B cell (primary cell): ENCODE results near the gene SOAT2. TPM values are rescaled to one million over a fixed set of nuclear protein-coding genes. Genes with fewer than 3 reads are reported as not detected.

Experiments
- ATAC-seq: fragments of 200-7000 bp; cut with Tn5 transposase; one replicate; pipeline ENCODE4 v1.10.0; 2021; ENCODE audit warnings: low read depth, mild to moderate bottlenecking, moderate number of reproducible peaks, moderate library complexity
- CTCF ChIA-PET: fragments of 350-600 bp; sonication (Branson Sonifier 250); formaldehyde crosslinking; loops from one replicate; lab custom pipeline; 2021; ENCODE audit warnings: antibody characterized with exemption, inconsistent platforms; lab: Charles Lee
- POLR2A ChIA-PET: fragments of 350-600 bp; sonication (Branson Sonifier 250); formaldehyde crosslinking; loops from one replicate; lab custom pipeline; 2021; ENCODE audit warnings: antibody characterized with exemption; lab: Charles Lee
- DNase-seq: peaks from one replicate; pipeline ENCODE4 v3.0.0; 2013
- H2AFZ ChIP-seq: 2 replicates; pipeline ENCODE4 v1.6.1; 2012; ENCODE audit warnings: mild to moderate bottlenecking, low read depth, low read length; ENCODE audit not compliant: insufficient read depth, poor library complexity, severe bottlenecking
- H3K27ac ChIP-seq, 2 donors: 1 replicate in 1 of 2; 2 replicates in 1 of 2; pipeline ENCODE4 v1.5.1; 2012 to 2013; ENCODE audit warnings: low read length in 2 of 2, mild to moderate bottlenecking in 2 of 2, moderate library complexity in 1 of 2
- H3K27me3 ChIP-seq, 4 experiments: fragments of 200-600 bp in 1 of 4; sonication (generic) in 1 of 4; replicated peaks in 1 of 4; 1 replicate in 2 of 4; 2 replicates in 2 of 4; pipeline versions ENCODE4 v1.6.1 to v1.7.0; 2013 to 2016; ENCODE audit warnings: low read length in 3 of 4, mild to moderate bottlenecking in 2 of 4, mixed read lengths in 1 of 4, moderate library complexity in 1 of 4; ENCODE audit not compliant: insufficient read depth in 4 of 4, control insufficient read depth in 3 of 4; ENCODE audit errors: control extremely low read depth in 1 of 4
- H3K36me3 ChIP-seq, 2 experiments: replicated peaks in 1 of 2; 1 replicate in 1 of 2; 2 replicates in 1 of 2; pipeline versions ENCODE4 v1.6.1 to v1.7.1; 2013; ENCODE audit warnings: low read length in 1 of 2; ENCODE audit not compliant: insufficient read depth in 2 of 2, control insufficient read depth in 1 of 2; ENCODE audit errors: control extremely low read depth in 1 of 2, extremely low read depth in 1 of 2
- H3K4me1 ChIP-seq, 2 donors: fragments of 200-600 bp in 1 of 2; sonication (generic) in 1 of 2; 1 replicate in 1 of 2; 2 replicates in 1 of 2; pipeline versions ENCODE4 v1.5.1 to v1.6.1; 2013 to 2017; ENCODE audit warnings: low read length in 2 of 2; ENCODE audit not compliant: control insufficient read depth in 2 of 2, insufficient read depth in 2 of 2
- H3K4me2 ChIP-seq: replicated peaks from 2 replicates; pipeline ENCODE3; 2012; ENCODE audit warnings: mild to moderate bottlenecking, low read depth, low read length; ENCODE audit not compliant: poor library complexity, severe bottlenecking
- H3K4me3 ChIP-seq, 5 experiments: fragments of 200-600 bp in 1 of 5; sonication (generic) in 1 of 5; 1 replicate in 3 of 5; 2 replicates in 2 of 5; pipeline versions ENCODE4 v1.5.1 to v1.7.0; 2011 to 2016; ENCODE audit warnings: low read length in 4 of 5, mild to moderate bottlenecking in 4 of 5, low read depth in 2 of 5, control low read depth in 1 of 5, moderate library complexity in 1 of 5; ENCODE audit not compliant: insufficient read depth in 1 of 5; ENCODE audit errors: control extremely low read depth in 1 of 5, extremely low read depth in 1 of 5
- H3K79me2 ChIP-seq: fragments of 200-600 bp; sonication (generic); one replicate; pipeline ENCODE4 v1.6.0; 2016; ENCODE audit warnings: low read length; ENCODE audit not compliant: control insufficient read depth, insufficient read depth
- H3K9ac ChIP-seq: fragments of 200-600 bp; sonication (generic); 2 replicates; pipeline ENCODE4 v1.6.1; 2017; ENCODE audit warnings: mild to moderate bottlenecking, low read length, moderate library complexity
- H3K9me3 ChIP-seq, 3 donors: one replicate each; pipeline versions ENCODE4 v1.6.1 to v1.7.1; 2013; ENCODE audit warnings: low read length in 2 of 3; ENCODE audit not compliant: control insufficient read depth in 2 of 3, insufficient read depth in 1 of 3; ENCODE audit errors: control extremely low read depth in 1 of 3
- H4K20me1 ChIP-seq: 2 replicates; pipeline ENCODE4 v1.6.0; 2012; ENCODE audit warnings: mild to moderate bottlenecking, low read length; ENCODE audit not compliant: insufficient read depth, control insufficient read depth, poor library complexity, severe bottlenecking
- H3K27ac Mint-ChIP-seq: one replicate; pipeline ENCODE4 v1.8.0; 2021; ENCODE audit warnings: mixed read lengths
- H3K27me3 Mint-ChIP-seq: one replicate; pipeline ENCODE4 v1.8.0; 2021; ENCODE audit warnings: mixed read lengths
- H3K4me1 Mint-ChIP-seq: one replicate; pipeline ENCODE4 v1.8.0; 2021; ENCODE audit warnings: mixed read lengths
- H3K4me3 Mint-ChIP-seq: one replicate; pipeline ENCODE4 v1.8.0; 2021; ENCODE audit warnings: mixed read lengths
- H3K9me3 Mint-ChIP-seq: one replicate; pipeline ENCODE4 v1.8.0; 2022; ENCODE audit warnings: mixed read lengths; ENCODE audit not compliant: insufficient read depth
- EZH2 ChIP-seq: IDR thresholded peaks from 2 replicates; pipeline ENCODE4 v1.6.1; 2012; ENCODE audit warnings: borderline replicate concordance, low read depth, mild to moderate bottlenecking, moderate library complexity, low read length; ENCODE audit not compliant: insufficient read depth, poor library complexity, severe bottlenecking
- WGBS: methylation state at CpG from one replicate; pipeline ENCODE4 v1.1.5; 2013; ENCODE audit warnings: missing lambda C conversion rate; ENCODE audit not compliant: insufficient coverage; 5-methylcytosine and 5-hydroxymethylcytosine counted together
- intact Hi-C: fragments of 100-400 bp; cut with micrococcal nuclease; formaldehyde crosslinking; loops from one replicate; pipeline ENCODE4 v1.10.0; 2022
- polyA plus RNA-seq: library from polyadenylated mRNA; depleted of rRNA; stranded (reverse); fragments of >200 nt; gene quantifications from 2 replicates; pipeline ENCODE4 v1.2.3, GENCODE V29; 2012
- total RNA-seq, 2 donors: library from RNA; stranded (reverse); fragments of 120-200 nt in 1 of 2; gene quantifications; 1 replicate in 1 of 2; 2 replicates in 1 of 2; pipeline versions ENCODE4 v1.2.3 to v1.2.4, GENCODE V29; 2013 to 2022
- TF ChIP-seq, protein P1 (sequence below): fragments of 200-600 bp; IDR thresholded peaks from one replicate; pipeline ENCODE4 v1.8.0; 2022; ENCODE audit warnings: antibody characterized with exemption, mild to moderate bottlenecking

The SOAT2 gene
- total and polyA plus RNA-seq, 2 donors (not counting 1 experiment from before 2014, with no cell fraction given) = 0.31 TPM; not detected in 1

DNA sequence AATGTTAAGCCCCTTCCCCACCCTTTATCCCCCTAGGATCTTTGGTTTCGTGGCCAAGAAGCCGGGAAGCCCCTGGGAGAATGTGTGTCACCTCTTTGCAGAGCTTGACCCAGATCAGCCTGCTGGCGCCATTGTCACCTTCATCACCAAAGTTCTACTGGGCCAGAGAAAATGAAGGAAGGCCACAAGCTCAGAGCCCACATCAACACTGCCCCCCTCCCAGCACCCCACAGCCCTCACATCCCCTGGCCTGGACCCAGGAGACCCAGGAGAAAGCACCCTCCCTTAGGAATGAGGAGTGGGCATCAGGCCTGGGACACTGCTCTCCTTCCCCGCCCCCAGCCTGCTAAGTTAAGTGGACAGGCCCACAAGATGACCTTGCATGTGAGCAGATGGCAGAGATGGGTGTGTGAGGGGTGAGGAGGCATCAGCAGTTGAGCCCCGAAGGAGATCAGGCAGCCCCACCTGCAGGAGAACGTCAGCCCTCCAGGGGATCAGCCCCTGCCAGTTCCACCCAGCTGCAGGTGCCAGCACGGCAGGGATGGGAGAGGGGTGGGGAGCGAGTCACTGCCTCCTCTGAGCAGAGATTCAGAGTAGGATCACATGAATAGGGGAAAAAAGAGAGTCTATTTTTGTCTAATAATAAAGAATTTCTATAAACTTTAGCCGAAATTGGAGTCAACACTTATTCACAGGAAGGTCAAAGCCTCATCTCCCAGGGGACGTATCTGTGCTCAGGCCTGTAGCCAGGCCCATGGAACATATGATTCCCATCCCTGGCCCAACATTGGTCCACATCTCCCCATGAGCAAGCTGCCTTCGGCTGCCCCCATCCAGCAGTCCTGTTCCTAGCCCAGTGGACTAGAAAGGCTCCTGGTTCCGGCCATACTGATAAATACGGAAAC is 39.3 kb upstream of the SOAT2 start:
- Histone ChIP-seq H2AFZ (no peak overlapping the region), H3K36me3 (peaks cover 0 to 40% of the 10 kb centered on the region in 2 experiments), H3K9me3 (peaks cover 0 to 3% (median 0%) of the 10 kb centered on the region in 3 donors), H3K4me2 (no peak overlapping the region), H4K20me1 (peaks cover 20% of the 10 kb centered on the region), H3K27me3 (peaks cover 0 to 3% (median 0%) of the 10 kb centered on the region in 4 experiments), H3K9ac (no peak overlapping the region), H3K4me1 (no peaks in the 10 kb centered on the region), H3K4me3 (no peak overlapping the region), H3K27ac (no peak overlapping the region), H3K79me2 (no peaks in the 10 kb centered on the region)
- POLR2A ChIA-PET = interaction anchor here (0.7 kb wide), 1 partner anchor 18 kb away, joined by 4 read pairs; no protein-coding TSS in a partner anchor
- intact Hi-C loops = no loop called here
- DNase-seq = no peak
- 84% methylated on average over 11 of the region's 13 CpGs for WGBS
- Mint-ChIP-seq H3K27ac (no peak overlapping the region), H3K9me3 (no peaks in the 10 kb centered on the region), H3K4me3 (no peak overlapping the region), H3K27me3 (no peaks in the 10 kb centered on the region), H3K4me1 (peaks cover 4% of the 10 kb centered on the region)
- TF ChIP-seq, protein P1, sequence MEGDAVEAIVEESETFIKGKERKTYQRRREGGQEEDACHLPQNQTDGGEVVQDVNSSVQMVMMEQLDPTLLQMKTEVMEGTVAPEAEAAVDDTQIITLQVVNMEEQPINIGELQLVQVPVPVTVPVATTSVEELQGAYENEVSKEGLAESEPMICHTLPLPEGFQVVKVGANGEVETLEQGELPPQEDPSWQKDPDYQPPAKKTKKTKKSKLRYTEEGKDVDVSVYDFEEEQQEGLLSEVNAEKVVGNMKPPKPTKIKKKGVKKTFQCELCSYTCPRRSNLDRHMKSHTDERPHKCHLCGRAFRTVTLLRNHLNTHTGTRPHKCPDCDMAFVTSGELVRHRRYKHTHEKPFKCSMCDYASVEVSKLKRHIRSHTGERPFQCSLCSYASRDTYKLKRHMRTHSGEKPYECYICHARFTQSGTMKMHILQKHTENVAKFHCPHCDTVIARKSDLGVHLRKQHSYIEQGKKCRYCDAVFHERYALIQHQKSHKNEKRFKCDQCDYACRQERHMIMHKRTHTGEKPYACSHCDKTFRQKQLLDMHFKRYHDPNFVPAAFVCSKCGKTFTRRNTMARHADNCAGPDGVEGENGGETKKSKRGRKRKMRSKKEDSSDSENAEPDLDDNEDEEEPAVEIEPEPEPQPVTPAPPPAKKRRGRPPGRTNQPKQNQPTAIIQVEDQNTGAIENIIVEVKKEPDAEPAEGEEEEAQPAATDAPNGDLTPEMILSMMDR = no peak
- no peak for TF ChIP-seq EZH2
- CTCF ChIA-PET = interaction anchor here (0.8 to 14.1 kb wide), 10 partner anchors 8 to 281 kb away, joined by 3 to 344 read pairs (median 17); partner anchors contain the start of genes AAAS, IGFBP6, SOAT2 and SPRYD3
- no peak for ATAC-seq
